ENCODE measurements around the gene MYH10. TPM values are rescaled to one million over a fixed set of nuclear protein-coding genes. Genes with fewer than 3 reads are reported as not detected.

Gene MYH10
- total and polyA plus RNA-seq, 4 donors: 9.1 to 79.1 (median 25.9) TPM

GRCh38 chr17:8662973-8663372 is 32.4 kb upstream of the MYH10 start:
- H3K9me3 ChIP-seq (ENCODE audit: control insufficient read depth in 4 of 4, low read length in 3 of 4): peaks cover 0 to 6% (median 0%) of the 10 kb centered on the region in 4 donors
- TF ChIP-seq HNF4G (IDR thresholded peaks at IDR 0.05) (no peak), EGR1 (IDR thresholded peaks at IDR 0.05; ENCODE audit: low read depth in 2 of 2) (no peak), NR2F2 (IDR thresholded peaks at IDR 0.05) (no peak), JUND (IDR thresholded peaks at IDR 0.05) (no peak), TAF1 (conservative IDR thresholded peaks at IDR 0.05) (no peak), RAD21 (IDR thresholded peaks at IDR 0.05) (no peak), MAX (IDR thresholded peaks at IDR 0.05) (no peak), FOXA2 (IDR thresholded peaks at IDR 0.05) (no peak), REST (IDR thresholded peaks at IDR 0.05) (no peak), FOXA1 (IDR thresholded peaks at IDR 0.05) (no peak), YY1 (IDR thresholded peaks at IDR 0.05) (no peak), HNF4A (conservative IDR thresholded peaks at IDR 0.05) (no peak), SP1 (IDR thresholded peaks at IDR 0.05) (no peak)
- TF ChIP-seq, protein P1, sequence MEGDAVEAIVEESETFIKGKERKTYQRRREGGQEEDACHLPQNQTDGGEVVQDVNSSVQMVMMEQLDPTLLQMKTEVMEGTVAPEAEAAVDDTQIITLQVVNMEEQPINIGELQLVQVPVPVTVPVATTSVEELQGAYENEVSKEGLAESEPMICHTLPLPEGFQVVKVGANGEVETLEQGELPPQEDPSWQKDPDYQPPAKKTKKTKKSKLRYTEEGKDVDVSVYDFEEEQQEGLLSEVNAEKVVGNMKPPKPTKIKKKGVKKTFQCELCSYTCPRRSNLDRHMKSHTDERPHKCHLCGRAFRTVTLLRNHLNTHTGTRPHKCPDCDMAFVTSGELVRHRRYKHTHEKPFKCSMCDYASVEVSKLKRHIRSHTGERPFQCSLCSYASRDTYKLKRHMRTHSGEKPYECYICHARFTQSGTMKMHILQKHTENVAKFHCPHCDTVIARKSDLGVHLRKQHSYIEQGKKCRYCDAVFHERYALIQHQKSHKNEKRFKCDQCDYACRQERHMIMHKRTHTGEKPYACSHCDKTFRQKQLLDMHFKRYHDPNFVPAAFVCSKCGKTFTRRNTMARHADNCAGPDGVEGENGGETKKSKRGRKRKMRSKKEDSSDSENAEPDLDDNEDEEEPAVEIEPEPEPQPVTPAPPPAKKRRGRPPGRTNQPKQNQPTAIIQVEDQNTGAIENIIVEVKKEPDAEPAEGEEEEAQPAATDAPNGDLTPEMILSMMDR (IDR thresholded peaks at IDR 0.05; ENCODE audit: low read depth, low read length, missing input control): no peak
- TF ChIP-seq, protein P2, sequence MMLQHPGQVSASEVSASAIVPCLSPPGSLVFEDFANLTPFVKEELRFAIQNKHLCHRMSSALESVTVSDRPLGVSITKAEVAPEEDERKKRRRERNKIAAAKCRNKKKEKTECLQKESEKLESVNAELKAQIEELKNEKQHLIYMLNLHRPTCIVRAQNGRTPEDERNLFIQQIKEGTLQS (IDR thresholded peaks at IDR 0.05): no peak
- TF ChIP-seq, protein P3, sequence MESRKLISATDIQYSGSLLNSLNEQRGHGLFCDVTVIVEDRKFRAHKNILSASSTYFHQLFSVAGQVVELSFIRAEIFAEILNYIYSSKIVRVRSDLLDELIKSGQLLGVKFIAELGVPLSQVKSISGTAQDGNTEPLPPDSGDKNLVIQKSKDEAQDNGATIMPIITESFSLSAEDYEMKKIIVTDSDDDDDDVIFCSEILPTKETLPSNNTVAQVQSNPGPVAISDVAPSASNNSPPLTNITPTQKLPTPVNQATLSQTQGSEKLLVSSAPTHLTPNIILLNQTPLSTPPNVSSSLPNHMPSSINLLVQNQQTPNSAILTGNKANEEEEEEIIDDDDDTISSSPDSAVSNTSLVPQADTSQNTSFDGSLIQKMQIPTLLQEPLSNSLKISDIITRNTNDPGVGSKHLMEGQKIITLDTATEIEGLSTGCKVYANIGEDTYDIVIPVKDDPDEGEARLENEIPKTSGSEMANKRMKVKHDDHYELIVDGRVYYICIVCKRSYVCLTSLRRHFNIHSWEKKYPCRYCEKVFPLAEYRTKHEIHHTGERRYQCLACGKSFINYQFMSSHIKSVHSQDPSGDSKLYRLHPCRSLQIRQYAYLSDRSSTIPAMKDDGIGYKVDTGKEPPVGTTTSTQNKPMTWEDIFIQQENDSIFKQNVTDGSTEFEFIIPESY (IDR thresholded peaks at IDR 0.05): no peak
- no peak for DNase-seq (ENCODE audit: low spot score)
- no peaks in the 10 kb centered on the region for H3K27me3 ChIP-seq (ENCODE audit: control insufficient read depth in 4 of 4, insufficient read depth in 4 of 4, low read length in 3 of 4)
- H3K9ac ChIP-seq (ENCODE audit: low read depth in 1 of 2, low read length in 2 of 2): no peak overlapping the region
- H3K4me1 ChIP-seq (ENCODE audit: control insufficient read depth in 4 of 4, insufficient read depth in 4 of 4, low read length in 3 of 4): no peaks in the 10 kb centered on the region
- H3K4me3 ChIP-seq (ENCODE audit: low read depth in 1 of 3, low read length in 3 of 3): no peak overlapping the region
- WGBS: 86% methylated on average over 5 of the region's 5 CpGs
- H3K27ac ChIP-seq (ENCODE audit: low read depth in 1 of 2, low read length in 2 of 2): no peak overlapping the region
- no peaks in the 10 kb centered on the region for H3K36me3 ChIP-seq (ENCODE audit: control insufficient read depth in 4 of 4, insufficient read depth in 3 of 4, low read depth in 1 of 4, low read length in 3 of 4)

Measured in liver (tissue), 9 donors.